H9 (cell line): ENCODE data around the gene MAPK4. TPM values are rescaled to one million over a fixed set of nuclear protein-coding genes. Genes with fewer than 3 reads are reported as not detected.

ENCODE experiments used
- DNase-seq: peaks from one replicate; pipeline ENCODE4 v3.0.0-alpha.2; 2017
- H2AFZ ChIP-seq: one replicate; pipeline ENCODE4 v1.6.1; 2013; ENCODE audit warnings: mild to moderate bottlenecking, low read length, control low read depth, moderate library complexity
- H2AK5ac ChIP-seq: 2 replicates; pipeline ENCODE4 v1.6.1; 2013; ENCODE audit warnings: low read length, control low read depth, mixed read lengths; ENCODE audit not compliant: insufficient read length
- H2BK120ac ChIP-seq: one replicate; pipeline ENCODE4 v1.6.1; 2013; ENCODE audit warnings: low read depth, mild to moderate bottlenecking, low read length, control low read depth, inconsistent platforms; ENCODE audit not compliant: poor library complexity, severe bottlenecking
- H2BK12ac ChIP-seq: 2 replicates; pipeline ENCODE4 v1.6.1; 2013; ENCODE audit warnings: low read length, control low read depth, mixed read lengths, low read depth; ENCODE audit not compliant: insufficient read length
- H2BK15ac ChIP-seq: 2 replicates; pipeline ENCODE4 v1.6.1; 2013; ENCODE audit warnings: low read depth, low read length, control low read depth
- H2BK20ac ChIP-seq: one replicate; pipeline ENCODE4 v1.6.1; 2013; ENCODE audit warnings: low read depth, mild to moderate bottlenecking, low read length, control low read depth, inconsistent platforms; ENCODE audit not compliant: poor library complexity, severe bottlenecking
- H2BK5ac ChIP-seq: 2 replicates; pipeline ENCODE4 v1.6.1; 2013; ENCODE audit warnings: low read length, control low read depth, mixed read lengths; ENCODE audit not compliant: insufficient read length
- H3K14ac ChIP-seq: 2 replicates; pipeline ENCODE4 v1.6.1; 2013; ENCODE audit warnings: low read length, control low read depth; ENCODE audit not compliant: insufficient read depth
- H3K18ac ChIP-seq: 2 replicates; pipeline ENCODE4 v1.6.1; 2013; ENCODE audit warnings: low read depth, mild to moderate bottlenecking, mixed read lengths, low read length, control low read depth; ENCODE audit not compliant: insufficient read length
- H3K23ac ChIP-seq: 2 replicates; pipeline ENCODE4 v1.6.1; 2013; ENCODE audit warnings: low read length, control low read depth, mixed read lengths, low read depth; ENCODE audit not compliant: insufficient read length
- H3K23me2 ChIP-seq: 2 replicates; pipeline ENCODE4 v1.6.1; 2013; ENCODE audit warnings: low read depth, mild to moderate bottlenecking, mixed read lengths, low read length, control low read depth; ENCODE audit not compliant: insufficient read length, poor library complexity, severe bottlenecking
- H3K27ac ChIP-seq: 2 replicates; pipeline ENCODE4 v1.5.1; 2013; ENCODE audit warnings: low read length, control low read depth, mixed read lengths, low read depth; ENCODE audit not compliant: insufficient read length
- H3K27me3 ChIP-seq: 2 replicates; pipeline ENCODE4 v1.6.1; 2013; ENCODE audit warnings: low read length, control low read depth, inconsistent platforms; ENCODE audit not compliant: insufficient read depth
- H3K4ac ChIP-seq: 2 replicates; pipeline ENCODE4 v1.6.1; 2013; ENCODE audit warnings: low read depth, mild to moderate bottlenecking, control low read depth, inconsistent platforms, low read length, moderate library complexity
- H3K4me1 ChIP-seq: 2 replicates; pipeline ENCODE4 v1.6.1; 2013; ENCODE audit warnings: low read length, control low read depth, inconsistent platforms; ENCODE audit not compliant: insufficient read depth
- H3K4me2 ChIP-seq: 2 replicates; pipeline ENCODE4 v1.6.1; 2013; ENCODE audit warnings: low read length, control low read depth, mixed read lengths; ENCODE audit not compliant: insufficient read length, insufficient read depth
- H3K56ac ChIP-seq: 2 replicates; pipeline ENCODE4 v1.6.1; 2013; ENCODE audit warnings: low read depth, mild to moderate bottlenecking, mixed read lengths, low read length, control low read depth; ENCODE audit not compliant: insufficient read length
- H3K79me1 ChIP-seq: 2 replicates; pipeline ENCODE4 v1.6.1; 2013; ENCODE audit warnings: low read depth, mild to moderate bottlenecking, moderate library complexity, low read length, control low read depth, inconsistent platforms; ENCODE audit not compliant: insufficient read depth, poor library complexity, severe bottlenecking
- H3K79me2 ChIP-seq: 2 replicates; pipeline ENCODE4 v1.6.1; 2013; ENCODE audit warnings: low read length, control low read depth, inconsistent platforms; ENCODE audit not compliant: insufficient read depth
- H3K9ac ChIP-seq: 2 replicates; pipeline ENCODE4 v1.6.1; 2013; ENCODE audit warnings: low read length, control low read depth, mixed read lengths; ENCODE audit not compliant: insufficient read length; ENCODE audit errors: extremely low read depth
- H3K9me3 ChIP-seq: one replicate; pipeline ENCODE4 v1.6.1; 2013; ENCODE audit warnings: low read depth, low read length, inconsistent platforms; ENCODE audit not compliant: control insufficient read depth
- H3T11ph ChIP-seq: one replicate; pipeline ENCODE4 v1.6.1; 2013; ENCODE audit warnings: mild to moderate bottlenecking, low read length, control low read depth, inconsistent platforms
- H4K20me1 ChIP-seq: one replicate; pipeline ENCODE4 v1.6.1; 2013; ENCODE audit not compliant: control insufficient read depth, insufficient read length, insufficient read depth
- H4K5ac ChIP-seq: 2 replicates; pipeline ENCODE4 v1.6.1; 2013; ENCODE audit warnings: low read depth, mild to moderate bottlenecking, mixed read lengths, low read length, control low read depth; ENCODE audit not compliant: insufficient read length
- H4K8ac ChIP-seq: replicated peaks from 2 replicates; pipeline ENCODE4 v1.6.1; 2013; ENCODE audit warnings: low read length, control low read depth, mixed read lengths, low read depth; ENCODE audit not compliant: insufficient read length
- H4K91ac ChIP-seq: 2 replicates; pipeline ENCODE4 v1.6.1; 2013; ENCODE audit warnings: low read depth, mild to moderate bottlenecking, moderate library complexity, mixed read lengths, low read length, control low read depth; ENCODE audit not compliant: insufficient read length
- H3K27ac Mint-ChIP-seq, 3 experiments: 2 replicates in 2 of 3; 3 replicates in 1 of 3; pipeline ENCODE4 v1.8.0; 2020 to 2021; ENCODE audit warnings: mixed read lengths in 3 of 3, mild to moderate bottlenecking in 1 of 3, moderate library complexity in 1 of 3
- H3K27me3 Mint-ChIP-seq: 2 replicates; pipeline ENCODE4 v1.8.0; 2021; ENCODE audit warnings: low read depth, mild to moderate bottlenecking, moderate library complexity, mixed read lengths
- H3K36me3 Mint-ChIP-seq, 3 experiments: 2 replicates in 2 of 3; 3 replicates in 1 of 3; pipeline ENCODE4 v1.8.0; 2020 to 2021; ENCODE audit warnings: low read depth in 3 of 3, mixed read lengths in 3 of 3; ENCODE audit not compliant: insufficient read depth in 1 of 3
- H3K4me1 Mint-ChIP-seq, 2 experiments: 2 replicates each; pipeline ENCODE4 v1.8.0; 2020; ENCODE audit warnings: mixed read lengths in 2 of 2
- H3K4me3 Mint-ChIP-seq, 2 experiments: 2 replicates in 1 of 2; 3 replicates in 1 of 2; pipeline ENCODE4 v1.8.0; 2020 to 2021; ENCODE audit warnings: mild to moderate bottlenecking in 2 of 2, mixed read lengths in 2 of 2, moderate library complexity in 1 of 2
- H3K9me3 Mint-ChIP-seq, 2 experiments: 2 replicates in 1 of 2; 3 replicates in 1 of 2; pipeline ENCODE4 v1.8.0; 2020; ENCODE audit warnings: mild to moderate bottlenecking in 2 of 2, mixed read lengths in 2 of 2, moderate library complexity in 1 of 2
- CTCF ChIP-seq: fragments of 200-600 bp; sonication (generic); conservative IDR thresholded peaks from 3 replicates; pipeline ENCODE4 v1.8.0; 2021; ENCODE audit warnings: antibody characterized with exemption, mild to moderate bottlenecking
- whole genome bisulfite sequencing: extraction: QIAGEN DNeasy Blood & Tissue Kit; methylation state at CpG from one replicate; pipeline ENCODE4 v1.1.7; 2013; ENCODE audit warnings: missing lambda C conversion rate, low lambda C conversion rate, mixed read lengths; ENCODE audit not compliant: insufficient read length; ENCODE audit errors: extremely low coverage; 5-methylcytosine and 5-hydroxymethylcytosine counted together
- total RNA-seq: library from RNA; stranded (reverse); gene quantifications from 2 replicates; pipeline ENCODE4 v1.2.1, GENCODE V29; 2021

Gene MAPK4
- total RNA-seq, 1 experiment from 2014 or later: 1.6 TPM

- Mint-ChIP-seq H3K4me1 (peaks cover 13 to 18% of the 10 kb centered on the region in 2 experiments), H3K4me3 (no peak overlapping the region), H3K27ac (no peak overlapping the region), H3K27me3 (no peaks in the 10 kb centered on the region), H3K9me3 (no peaks in the 10 kb centered on the region), H3K36me3 (no peaks in the 10 kb centered on the region)
- Histone ChIP-seq H3K9ac (no peak overlapping the region), H3K23ac (no peak overlapping the region), H4K91ac (no peak overlapping the region), H3K18ac (no peak overlapping the region), H4K8ac (no peak overlapping the region), H3K27ac (no peak overlapping the region), H3K79me1 (no peaks in the 10 kb centered on the region), H4K5ac (no peak overlapping the region), H4K20me1 (no peaks in the 10 kb centered on the region), H2BK120ac (no peak overlapping the region), H3K14ac (no peak overlapping the region), H2BK20ac (no peak overlapping the region), H3K79me2 (no peaks in the 10 kb centered on the region), H3K23me2 (no peaks in the 10 kb centered on the region), H3K4me2 (no peak overlapping the region), H3K9me3 (no peaks in the 10 kb centered on the region), H3K4me1 (no peaks in the 10 kb centered on the region; the same call in 1 of the 2 replicates), H3K27me3 (no peaks in the 10 kb centered on the region), H3K56ac (no peak overlapping the region), H2BK15ac (no peak overlapping the region), H2AFZ (no peak overlapping the region), H3K4ac (no peak overlapping the region), H2AK5ac (no peak overlapping the region), H2BK12ac (no peak overlapping the region), H3T11ph (no peak overlapping the region), H2BK5ac (no peak overlapping the region)
- no peak for TF ChIP-seq CTCF
- no peak for DNase-seq
- WGBS: no CpG with 5 or more reads among the region's 1 CpG
Measured at GRCh38 chr18:50644146-50644545, 84.3 kb downstream of the MAPK4 start.
